Esophagus squamous epithelium (tissue), 4 donors: ENCODE results near the gene TMED1.

Source experiments
- CTCF ChIP-seq, 6 experiments: fragments of 450-650 bp in 4 of 6; fragments of 200-600 bp in 2 of 6; sonication (generic) in 2 of 6; IDR thresholded peaks; one replicate each; pipeline ENCODE4 v1.5.1; 2016 to 2019; ENCODE audit warnings: antibody characterized with exemption in 6 of 6, mild to moderate bottlenecking in 4 of 6, moderate library complexity in 4 of 6
- POLR2A ChIP-seq, 4 donors: fragments of 450-650 bp; IDR thresholded peaks; one replicate each; pipeline ENCODE4 v1.6.1; 2017; ENCODE audit warnings: antibody characterized with exemption in 4 of 4, mild to moderate bottlenecking in 4 of 4, moderate library complexity in 3 of 4

- TF ChIP-seq POLR2A (IDR thresholded peaks at IDR 0.05) (no peak), CTCF (IDR thresholded peaks at IDR 0.05) (no peak)
These were observed 791 bp downstream of the TMED1 start for GRCh38 chr19:10835089-10835753.
